K562 (cell line): ENCODE results near the gene HRAS. TPM values are rescaled to one million over a fixed set of nuclear protein-coding genes. Genes with fewer than 3 reads are reported as not detected.

Source experiments
- ATAC-seq: fragments of 200-7000 bp; cut with Tn5 transposase; 3 replicates; pipeline ENCODE4 v1.9.1; 2020; ENCODE audit warnings: moderate library complexity
- BruUV-seq: library from RNA; stranded (reverse); fragments of 400-500 nt; replicated peaks from 2 replicates; lab custom pipeline; 2021; lab: Mats Ljungman, UMichigan
- CTCF ChIA-PET: fragments of 300-600 bp; formaldehyde crosslinking; extraction: SDS; loops from one replicate; lab custom pipeline; 2021; ENCODE audit warnings: low intra/inter-chr PET ratio; lab: Yijun Ruan, JAX
- POLR2A ChIA-PET: fragments of 300-600, 350-650 bp; sonication (Branson Sonifier 250); formaldehyde crosslinking; extraction: SDS; loops from one replicate; lab custom pipeline; 2021; ENCODE audit warnings: antibody characterized with exemption, inconsistent platforms; lab: Yijun Ruan, JAX
- DNase-seq, 4 experiments: peaks; one replicate each; pipeline versions ENCODE4 v3.0.0 to v3.0.0-alpha.2; 2011 to 2018; ENCODE audit warnings: low spot score in 3 of 4, mixed read lengths in 3 of 4; ENCODE audit errors: extremely low read depth in 1 of 4
- FAIRE-seq: peaks from 2 replicates; lab custom pipeline; 2011; peaks lifted over from hg19 to GRCh38; lab: Jason Lieb, UNC
- H2AFZ ChIP-seq: 2 replicates; pipeline ENCODE4 v1.6.0; 2011; ENCODE audit warnings: low read depth, low read length, control low read depth, inconsistent platforms
- H3K27ac ChIP-seq: fragments of 200-600 bp; 3 replicates; pipeline ENCODE4 v1.8.0; 2011; ENCODE audit warnings: low read depth, mild to moderate bottlenecking, control low read depth, inconsistent platforms, low read length, moderate library complexity, mixed read lengths; ENCODE audit errors: extremely low read depth
- H3K27me3 ChIP-seq, 2 experiments: fragments of 300-600 bp in 1 of 2; 2 replicates in 1 of 2; 3 replicates in 1 of 2; pipeline versions ENCODE4 v1.6.0 to v1.8.0; 2011; ENCODE audit warnings: inconsistent platforms in 2 of 2, low read length in 2 of 2, mild to moderate bottlenecking in 1 of 2, mixed read lengths in 1 of 2, moderate library complexity in 1 of 2; ENCODE audit not compliant: control insufficient read depth in 2 of 2, insufficient read depth in 2 of 2
- H3K36me3 ChIP-seq: fragments of 300-600 bp; 3 replicates; pipeline ENCODE4 v1.8.0; 2011; ENCODE audit warnings: mild to moderate bottlenecking, low read length, inconsistent platforms; ENCODE audit not compliant: control insufficient read depth, insufficient read depth
- H3K4me1 ChIP-seq, 2 experiments: fragments of 200-600 bp in 1 of 2; replicated peaks in 1 of 2; 2 replicates in 1 of 2; 3 replicates in 1 of 2; pipeline versions ENCODE4 v1.5.1 to v1.8.0; 2011; ENCODE audit warnings: inconsistent platforms in 2 of 2, low read length in 2 of 2, mild to moderate bottlenecking in 1 of 2, mixed read lengths in 1 of 2, moderate library complexity in 1 of 2; ENCODE audit not compliant: control insufficient read depth in 2 of 2, insufficient read depth in 2 of 2
- H3K4me2 ChIP-seq: 2 replicates; pipeline ENCODE4 v1.6.1; 2011; ENCODE audit warnings: low read length, control low read depth, inconsistent platforms, mixed read lengths; ENCODE audit not compliant: insufficient read depth
- H3K4me3 ChIP-seq: fragments of 200-600 bp; sonication (generic), shearing (Covaris generic); 2 replicates; pipeline ENCODE4 v1.5.1; 2016; ENCODE audit warnings: control low read depth, inconsistent platforms
- H3K79me2 ChIP-seq: fragments of 200-600 bp; 3 replicates; pipeline ENCODE4 v1.8.0; 2011; ENCODE audit warnings: low read length, inconsistent platforms; ENCODE audit not compliant: control insufficient read depth, insufficient read depth
- H3K9ac ChIP-seq, 2 experiments: 2 replicates each; pipeline versions ENCODE4 v1.6.0 to v1.6.1; 2011; ENCODE audit warnings: low read depth in 2 of 2, low read length in 2 of 2, control low read depth in 1 of 2, inconsistent platforms in 1 of 2, mild to moderate bottlenecking in 1 of 2, mixed read lengths in 1 of 2; ENCODE audit not compliant: insufficient read depth in 1 of 2
- H3K9me1 ChIP-seq: one replicate; pipeline ENCODE4 v1.6.0; 2011; ENCODE audit warnings: inconsistent platforms, mild to moderate bottlenecking, low read length, moderate library complexity; ENCODE audit not compliant: control insufficient read depth, insufficient read depth
- H3K9me3 ChIP-seq: replicated peaks from 2 replicates; pipeline ENCODE4 v1.5.1; 2011; ENCODE audit warnings: low read depth, low read length, inconsistent platforms; ENCODE audit not compliant: control insufficient read depth, insufficient read depth
- H4K20me1 ChIP-seq: replicated peaks from 2 replicates; pipeline ENCODE4 v1.6.1; 2011; ENCODE audit warnings: low read length, inconsistent platforms, mixed read lengths; ENCODE audit not compliant: control insufficient read depth, insufficient read depth
- AFF1 ChIP-seq, 2 experiments: fragments of 450-650 bp; IDR thresholded peaks; 2 replicates each; pipeline ENCODE4 v1.6.1; 2018; ENCODE audit warnings: mild to moderate bottlenecking in 2 of 2, low read depth in 1 of 2; ENCODE audit not compliant: partially characterized antibody in 2 of 2
- CREB5 ChIP-seq: fragments of 250-450 bp; sonication (Bioruptor Pico); IDR thresholded peaks from 2 replicates; pipeline ENCODE4 v1.5.0; 2020; ENCODE audit warnings: mild to moderate bottlenecking
- CXXC5 ChIP-seq: fragments of 250-450 bp; sonication (Bioruptor Pico); IDR thresholded peaks from 2 replicates; pipeline ENCODE4 v1.8.0; 2022; ENCODE audit warnings: inconsistent platforms, mild to moderate bottlenecking, moderate library complexity
- DMBX1 ChIP-seq: fragments of 250-450 bp; sonication (Bioruptor Pico); IDR thresholded peaks from 2 replicates; pipeline ENCODE4 v1.8.0; 2022; ENCODE audit warnings: inconsistent platforms, mild to moderate bottlenecking, moderate library complexity, borderline replicate concordance
- ETS2 ChIP-seq: IDR thresholded peaks from 2 replicates; pipeline ENCODE4 v1.6.1; 2016; ENCODE audit warnings: borderline replicate concordance, missing genetic modification characterization, mild to moderate bottlenecking, moderate library complexity, missing compliant biosample characterization; ENCODE audit not compliant: poor library complexity, severe bottlenecking
- FOXK1 ChIP-seq: sonication (generic); formaldehyde crosslinking; IDR thresholded peaks from 2 replicates; pipeline ENCODE4 v1.8.0; 2022; ENCODE audit warnings: missing genetic modification reagents, mild to moderate bottlenecking, borderline replicate concordance
- KAT7 ChIP-seq: sonication (generic); formaldehyde crosslinking; IDR thresholded peaks from 2 replicates; pipeline ENCODE4 v1.8.0; 2022; ENCODE audit warnings: missing genetic modification reagents, mild to moderate bottlenecking, borderline replicate concordance
- KDM5B ChIP-seq: fragments of 200-600 bp; sonication (generic); IDR thresholded peaks from 2 replicates; pipeline ENCODE4 v1.6.1; 2012; ENCODE audit warnings: low read depth, mild to moderate bottlenecking, moderate library complexity, low read length, control low read depth, inconsistent platforms; ENCODE audit not compliant: insufficient replicate concordance
- L3MBTL2 ChIP-seq: fragments of 450-650 bp; IDR thresholded peaks from 2 replicates; pipeline ENCODE4 v1.6.1; 2016; ENCODE audit warnings: mild to moderate bottlenecking, moderate library complexity
- MAFF ChIP-seq: IDR thresholded peaks from 2 replicates; pipeline ENCODE4 v1.6.1; 2012; ENCODE audit warnings: low read length, improper control_type of control experiment
- MNT ChIP-seq, 2 experiments: fragments of 450-650 bp; conservative IDR thresholded peaks; 2 replicates each; pipeline ENCODE4 v1.6.1; 2017; ENCODE audit warnings: mild to moderate bottlenecking in 2 of 2, moderate library complexity in 2 of 2
- POLR2H ChIP-seq: IDR thresholded peaks from 2 replicates; pipeline ENCODE4 v1.6.1; 2016; ENCODE audit warnings: missing genetic modification characterization, low read depth, mild to moderate bottlenecking, control low read depth, missing compliant biosample characterization, moderate library complexity
- ZNF175 ChIP-seq: fragments of 200-800 bp; sonication (Bioruptor generic); IDR thresholded peaks from 2 replicates; pipeline ENCODE4 v1.6.1; 2016; ENCODE audit warnings: low read depth, mild to moderate bottlenecking, missing genetic modification characterization, missing compliant biosample characterization
- WGBS: fragments of 100-300 bp; shearing (Covaris generic); methylation state at CpG from one replicate; pipeline ENCODE4 v1.1.6; 2016; ENCODE audit warnings: low coverage, mixed read lengths; ENCODE audit not compliant: insufficient coverage; ENCODE audit errors: missing lambda C conversion rate; 5-methylcytosine and 5-hydroxymethylcytosine counted together
- in situ Hi-C: fragments of 300-500 bp; cut with MboI; formaldehyde crosslinking; loops from 4 replicates; pipeline ENCODE4 v1.15.0; 2018; ENCODE audit warnings: inconsistent platforms, mixed read lengths
- intact Hi-C: fragments of 100-400 bp; cut with micrococcal nuclease; formaldehyde crosslinking; loops from 2 replicates; pipeline ENCODE4 v1.14.2; 2022
- polyA plus RNA-seq, 8 experiments: library from polyadenylated mRNA; depleted of rRNA in 4 of 8; stranded (reverse) in 5 of 8; unstranded in 3 of 8; fragments of >200 nt; fragmentation: Nextera tagmentation in 2 of 8; fragmentation: Illumina TruSeq in 1 of 8; extraction: Ambion mirVana in 2 of 8; extraction: Trizol in 1 of 8; gene quantifications; 2 replicates each; pipeline versions ENCODE4 v1.2.1 to v1.2.3, GENCODE V29; 2011 to 2014; ENCODE audit warnings: inconsistent platforms in 1 of 8, missing spikeins in 1 of 8
- total RNA-seq, 7 experiments: library from RNA; depleted of rRNA in 6 of 7; stranded (reverse); fragments of >200 nt in 6 of 7; fragmentation: Illumina TruSeq in 2 of 7; extraction: Trizol in 2 of 7; gene quantifications; 2 replicates each; pipeline versions ENCODE4 v1.2.1 to v1.2.3, GENCODE V29; 2011 to 2021; ENCODE audit warnings: low replicate concordance in 1 of 7

HRAS gene
- total and polyA plus RNA-seq, 9 of the 15 experiments (the other 6 are each of a cell fraction or from before 2014, with no cell fraction given): 2.8 to 73.5 (median 29.6) TPM

GRCh38 chr11:504994-505344 is 30.4 kb downstream of the HRAS start:
- ChIA-PET POLR2A (interaction anchor here (0.7 to 2.1 kb wide), 5 partner anchors 8 to 56 kb away, joined by 4 to 13 read pairs (median 10); partner anchors contain the start of genes LRRC56 and PTDSS2), CTCF (no interaction called here)
- Histone ChIP-seq H3K9ac (peak overlapping the region; percentile 97 to 100), H3K4me1 (peaks cover 11 to 65% of the 10 kb centered on the region in 2 experiments), H3K79me2 (peaks cover 70% of the 10 kb centered on the region), H3K36me3 (peaks cover 45% of the 10 kb centered on the region; the same call in 2 of the 3 replicates), H3K9me3 (no peaks in the 10 kb centered on the region), H3K27me3 (no peaks in the 10 kb centered on the region), H3K4me2 (peak overlapping the region; percentile 99), H3K27ac (peak overlapping the region; percentile 98), H3K4me3 (peak overlapping the region; percentile 93), H2AFZ (no peak overlapping the region), H4K20me1 (no peaks in the 10 kb centered on the region), H3K9me1 (no peaks in the 10 kb centered on the region)
- ATAC-seq (no peak), FAIRE-seq (peak; percentile 6), DNase-seq (no peak)
- BruUV-seq: no TSS peak
- in situ Hi-C loops: loop anchor here (5.0 kb wide), 1 partner anchor 53 kb away; the partner anchor contains the start of gene PTDSS2
- WGBS: 5% methylated on average over 7 of the region's 7 CpGs
- intact Hi-C loops: loop anchor here (2.0 kb wide), 1 partner anchor 44 kb away; no protein-coding TSS in a partner anchor
- TF ChIP-seq KAT7 (CRISPR knock-in tag): peak; percentile 5; the same call in 1 of the 2 replicates
- TF ChIP-seq ETS2 (tag): no peak
- no peak for TF ChIP-seq KDM5B
- TF ChIP-seq MNT (conservative IDR thresholded peaks at IDR 0.05): peak in 1 of 2 experiments; percentile 62; a peak in 2 of 4 replicates
- TF ChIP-seq ZNF175 (CRISPR knock-in tag): no peak
- no peak for TF ChIP-seq MAFF
- TF ChIP-seq FOXK1 (CRISPR knock-in tag): no peak
- TF ChIP-seq CREB5 (CRISPR knock-in tag): no peak
- no peak for TF ChIP-seq AFF1 (IDR thresholded peaks at IDR 0.05; ENCODE audit: low read depth in 1 of 2, partially characterized antibody in 2 of 2)
- TF ChIP-seq L3MBTL2: peak; percentile 72
- TF ChIP-seq CXXC5: 0 out of 2 replicates have a peak, but pooled peaks have one; percentile 15
- TF ChIP-seq DMBX1: peak; percentile 41; the same call in 1 of the 2 replicates
- TF ChIP-seq POLR2H: 0 out of 2 replicates have a peak, but pooled peaks have one; percentile 35
